ENCODE data around the gene C13orf46. TPM values are rescaled to one million over a fixed set of nuclear protein-coding genes. Genes with fewer than 3 reads are reported as not detected.

Gene C13orf46
- total and polyA plus RNA-seq, 8 donors: 0.58 to 32.6 (median 8.7) TPM; not detected in 1

DNA sequence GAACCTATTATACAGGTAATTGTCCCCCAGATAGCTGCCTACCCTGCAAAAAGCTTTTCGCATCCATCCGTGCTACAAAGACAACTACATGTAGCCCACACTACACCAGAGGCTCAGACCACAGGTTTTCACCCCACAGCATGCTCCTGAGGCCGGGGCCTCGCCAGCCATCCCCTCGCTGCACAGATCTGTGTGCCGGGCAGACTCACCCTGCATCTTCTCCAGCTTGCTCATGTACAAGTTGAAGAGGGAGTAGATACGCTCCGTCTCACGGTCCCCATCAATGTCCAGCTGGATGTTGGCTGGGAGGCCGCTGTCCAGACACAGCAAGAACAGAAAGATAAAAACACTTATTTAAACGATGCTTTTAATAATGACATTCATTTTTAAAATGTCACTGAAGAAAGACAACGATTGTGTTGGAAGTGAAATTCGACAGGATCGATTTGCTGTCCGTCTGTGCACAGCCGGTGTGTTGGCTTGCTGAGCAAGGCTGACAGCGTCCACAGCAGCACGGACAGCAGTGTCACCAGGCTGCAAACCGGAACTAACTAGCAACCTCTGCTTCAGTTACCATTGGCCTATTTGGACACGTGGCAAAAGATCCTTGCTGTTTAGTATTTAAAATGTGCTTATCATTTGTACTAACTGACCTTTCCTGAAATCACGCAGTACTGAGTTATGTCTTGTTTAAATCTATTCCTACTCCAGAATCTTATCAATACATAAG, 18.6 kb upstream of the C13orf46 start:
- no peak for DNase-seq
- peak overlapping the region in 1 of 5 donors; percentile 18 for H3K27ac ChIP-seq
- H3K36me3 ChIP-seq: peaks cover 10 to 63% (median 54%) of the 10 kb centered on the region in 4 donors
- intact Hi-C loops (cut with DNase I; ENCODE audit: low total_unique reads): no loop called here
- H3K4me1 ChIP-seq: no peaks in the 10 kb centered on the region
- 53 to 85% (median 69%) methylated on average over 21 of the region's 21 CpGs for WGBS, 5 donors
- H3K4me3 ChIP-seq: peak overlapping the region in 1 of 4 donors; percentile 8
- H3K27me3 ChIP-seq: no peaks in the 10 kb centered on the region
- no peaks in the 10 kb centered on the region for H3K9me3 ChIP-seq
- TF ChIP-seq POLR2AphosphoS5 (IDR thresholded peaks at IDR 0.05): peak in 1 of 3 donors; percentile 33
- TF ChIP-seq, protein P1, sequence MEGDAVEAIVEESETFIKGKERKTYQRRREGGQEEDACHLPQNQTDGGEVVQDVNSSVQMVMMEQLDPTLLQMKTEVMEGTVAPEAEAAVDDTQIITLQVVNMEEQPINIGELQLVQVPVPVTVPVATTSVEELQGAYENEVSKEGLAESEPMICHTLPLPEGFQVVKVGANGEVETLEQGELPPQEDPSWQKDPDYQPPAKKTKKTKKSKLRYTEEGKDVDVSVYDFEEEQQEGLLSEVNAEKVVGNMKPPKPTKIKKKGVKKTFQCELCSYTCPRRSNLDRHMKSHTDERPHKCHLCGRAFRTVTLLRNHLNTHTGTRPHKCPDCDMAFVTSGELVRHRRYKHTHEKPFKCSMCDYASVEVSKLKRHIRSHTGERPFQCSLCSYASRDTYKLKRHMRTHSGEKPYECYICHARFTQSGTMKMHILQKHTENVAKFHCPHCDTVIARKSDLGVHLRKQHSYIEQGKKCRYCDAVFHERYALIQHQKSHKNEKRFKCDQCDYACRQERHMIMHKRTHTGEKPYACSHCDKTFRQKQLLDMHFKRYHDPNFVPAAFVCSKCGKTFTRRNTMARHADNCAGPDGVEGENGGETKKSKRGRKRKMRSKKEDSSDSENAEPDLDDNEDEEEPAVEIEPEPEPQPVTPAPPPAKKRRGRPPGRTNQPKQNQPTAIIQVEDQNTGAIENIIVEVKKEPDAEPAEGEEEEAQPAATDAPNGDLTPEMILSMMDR (IDR thresholded peaks at IDR 0.05): no peak
- no peak for TF ChIP-seq POLR2A (IDR thresholded peaks at IDR 0.05)
- no peak for TF ChIP-seq EP300 (IDR thresholded peaks at IDR 0.05)

DNA sequence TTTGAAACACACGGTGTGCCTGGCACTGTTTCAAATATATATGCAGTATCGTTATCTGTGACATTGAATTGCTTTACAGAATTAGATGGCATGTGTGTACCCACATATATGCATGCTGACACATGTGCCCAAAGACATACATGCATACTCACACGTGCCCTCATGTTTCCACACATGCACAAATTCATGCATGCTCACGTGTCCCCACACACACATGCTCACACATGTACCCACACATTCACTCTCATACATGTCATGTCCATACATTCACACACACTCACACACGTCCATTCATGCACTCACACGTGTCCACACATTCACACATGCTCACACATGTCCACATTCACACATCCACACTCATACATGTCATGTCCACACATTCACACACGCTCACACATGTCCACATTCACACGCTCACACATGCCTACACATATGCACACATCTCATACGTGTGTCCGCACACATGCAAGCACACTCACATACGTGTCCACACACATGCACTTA, 17.9 kb upstream of the C13orf46 start:
- no peak for TF ChIP-seq POLR2AphosphoS5 (IDR thresholded peaks at IDR 0.05)
- TF ChIP-seq, protein P1 (IDR thresholded peaks at IDR 0.05): peak in 1 of 7 experiments; percentile 14
- H3K9me3 ChIP-seq: no peaks in the 10 kb centered on the region
- peaks cover 10 to 57% (median 52%) of the 10 kb centered on the region in 4 donors for H3K36me3 ChIP-seq

DNA sequence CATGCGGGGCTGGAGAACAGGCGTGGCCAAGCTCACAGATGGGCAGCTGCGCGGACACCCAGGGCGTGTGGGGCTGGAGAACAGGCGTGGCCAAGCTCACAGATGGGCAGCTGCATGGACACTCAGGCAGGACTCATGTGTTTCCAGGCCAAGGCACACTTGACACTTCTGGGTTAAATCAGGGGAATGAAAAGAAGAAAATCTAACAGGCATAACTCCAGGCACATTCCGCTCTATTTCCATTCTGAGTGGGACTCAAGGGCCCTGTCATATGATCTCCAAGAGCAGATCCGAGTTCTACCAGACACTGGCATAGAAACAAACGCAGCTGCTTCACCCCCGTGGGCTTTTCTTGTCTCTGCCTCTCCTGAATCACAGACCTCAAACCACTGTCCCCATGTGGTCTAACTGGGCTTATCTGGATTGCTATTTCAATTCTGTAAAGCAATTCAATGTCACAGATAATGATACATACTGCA, 17.4 kb upstream of the C13orf46 start:
- Histone ChIP-seq H3K4me1 (no peaks in the 10 kb centered on the region), H3K36me3 (peaks cover 10 to 52% (median 47%) of the 10 kb centered on the region in 4 donors), H3K9me3 (no peaks in the 10 kb centered on the region), H3K4me3 (no peak overlapping the region), H3K27me3 (no peaks in the 10 kb centered on the region), H3K27ac (no peak overlapping the region)
- intact Hi-C loops (cut with DNase I; ENCODE audit: low total_unique reads): no loop called here
- TF ChIP-seq EP300 (IDR thresholded peaks at IDR 0.05): no peak
- TF ChIP-seq POLR2A (IDR thresholded peaks at IDR 0.05): no peak
- TF ChIP-seq POLR2AphosphoS5 (IDR thresholded peaks at IDR 0.05): no peak
- TF ChIP-seq, protein P1 (IDR thresholded peaks at IDR 0.05): no peak
- WGBS, 5 donors: 63 to 84% (median 79%) methylated on average over 5 to 10 of the region's 10 CpGs
- DNase-seq: no peak

More for the DNA sequence above, 17.9 kb upstream of the C13orf46 start:
- Histone ChIP-seq H3K27ac (no peak overlapping the region), H3K4me1 (no peaks in the 10 kb centered on the region), H3K4me3 (peak overlapping the region in 1 of 4 donors; percentile 8), H3K27me3 (no peaks in the 10 kb centered on the region)
- intact Hi-C loops (cut with DNase I; ENCODE audit: low total_unique reads): no loop called here
- WGBS, 5 donors: 73 to 90% (median 84%) methylated on average over 11 of the region's 11 CpGs
- DNase-seq: no peak

DNA sequence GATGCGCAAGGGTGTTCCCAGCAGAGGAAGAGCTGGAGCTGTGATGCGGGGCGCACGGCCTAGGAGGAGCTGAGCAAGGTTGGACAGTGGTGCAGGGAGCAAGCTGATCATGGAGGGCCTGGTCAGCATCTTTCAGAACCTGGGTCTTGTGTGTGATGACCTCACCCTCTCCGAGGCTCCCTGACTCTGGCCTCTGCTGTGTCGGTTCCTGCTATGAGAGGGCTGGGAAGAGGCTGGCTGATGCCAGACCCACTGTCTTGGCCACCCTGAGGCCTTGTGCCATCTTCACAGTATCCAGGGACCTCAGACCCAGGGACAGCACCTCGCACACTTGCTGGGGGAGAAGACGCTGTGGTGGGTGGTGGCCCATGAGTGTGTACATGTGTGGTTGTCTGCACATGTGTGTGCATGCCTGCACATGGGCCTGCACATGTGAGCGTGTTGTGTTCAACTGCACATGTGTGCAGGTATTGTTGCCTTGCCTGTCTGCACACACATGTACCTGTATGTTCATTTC, 16.5 kb upstream of the C13orf46 start:
- Histone ChIP-seq H3K4me3 (no peak overlapping the region), H3K36me3 (peaks cover 10 to 46% (median 42%) of the 10 kb centered on the region in 4 donors), H3K27ac (no peak overlapping the region), H3K9me3 (no peaks in the 10 kb centered on the region), H3K27me3 (no peaks in the 10 kb centered on the region), H3K4me1 (no peaks in the 10 kb centered on the region)
- intact Hi-C loops (cut with DNase I; ENCODE audit: low total_unique reads): no loop called here
- peak in 1 of 2 donors; percentile 4 for DNase-seq
- TF ChIP-seq POLR2AphosphoS5 (IDR thresholded peaks at IDR 0.05): no peak
- TF ChIP-seq EP300 (IDR thresholded peaks at IDR 0.05): no peak
- TF ChIP-seq POLR2A (IDR thresholded peaks at IDR 0.05): no peak
- TF ChIP-seq, protein P1 (IDR thresholded peaks at IDR 0.05): no peak
- WGBS, 5 donors: 95 to 99% (median 98%) methylated on average over 7 to 9 of the region's 9 CpGs
